GM21529 (cell line): ENCODE data around the gene IP6K2.
"Not testable (repeated sequence)": the region's sequence is repeated elsewhere in the genome, so short reads cannot be mapped to it uniquely, and the experiment has no call there.

Source experiments
- ATAC-seq: cut with Tn5 transposase; IDR thresholded peaks from one replicate; pipeline ENCODE4 v1.9.1; 2021; ENCODE audit not compliant: unreplicated experiment

IP6K2 gene

GRCh38 chr3:48716982-48717746 lies at the start of gene IP6K2:
IP6K2 (minus strand) TSS chr3:48717221; CDS start chr3:48695291, 21,930 bp downstream.
- ATAC-seq, result peak; percentile 96

- ATAC-seq, result no peak
Measured at GRCh38 chr3:48765376-48765775, 48.4 kb upstream of the IP6K2 start.

- ATAC-seq, result no peak
Measured at GRCh38 chr3:48762816-48763215, 45.8 kb upstream of the IP6K2 start.

- ATAC-seq, result not testable (repeated sequence)
Measured at GRCh38 chr3:48759991-48760540, 43.0 kb upstream of the IP6K2 start.

- not testable (repeated sequence) for ATAC-seq
Measured at GRCh38 chr3:48759531-48759930, 42.5 kb upstream of the IP6K2 start.

GRCh38 chr3:48759071-48759470 lies 42.0 kb upstream of the IP6K2 start:
- ATAC-seq, result no peak

GRCh38 chr3:48756640-48757039 lies 39.6 kb upstream of the IP6K2 start:
- ATAC-seq, result no peak

GRCh38 chr3:48750856-48751255 lies 33.8 kb upstream of the IP6K2 start:
- no peak for ATAC-seq

GRCh38 chr3:48748754-48749153 lies 31.7 kb upstream of the IP6K2 start:
- no peak for ATAC-seq

GRCh38 chr3:48747706-48748105 lies 30.7 kb upstream of the IP6K2 start:
- ATAC-seq, result no peak

- ATAC-seq, result no peak
Measured at GRCh38 chr3:48747015-48747615, 30.1 kb upstream of the IP6K2 start.

GRCh38 chr3:48743773-48744172 lies 26.8 kb upstream of the IP6K2 start:
- ATAC-seq, result no peak

- ATAC-seq, result not testable (repeated sequence)
Measured at GRCh38 chr3:48741226-48741625, 24.2 kb upstream of the IP6K2 start.

- ATAC-seq, result peak; percentile 83
Measured at GRCh38 chr3:48739955-48740823, 23.2 kb upstream of the IP6K2 start.

- no peak for ATAC-seq
Measured at GRCh38 chr3:48739617-48739954, 22.6 kb upstream of the IP6K2 start.

GRCh38 chr3:48738926-48739616 lies 22.1 kb upstream of the IP6K2 start:
- ATAC-seq, result no peak

GRCh38 chr3:48738144-48738536 lies 21.1 kb upstream of the IP6K2 start:
- ATAC-seq, result no peak

GRCh38 chr3:48735075-48735767 lies 18.2 kb upstream of the IP6K2 start:
- ATAC-seq, result not testable (repeated sequence)

GRCh38 chr3:48734541-48734940 lies 17.5 kb upstream of the IP6K2 start:
- ATAC-seq, result not testable (repeated sequence)
